Inflammatory macrophage treated with lipopolysaccharide for 4 hours (primary cell): Measurements from ENCODE around the gene TREM1.
"Not testable (repeated sequence)": the region's sequence is repeated elsewhere in the genome, so short reads cannot be mapped to it uniquely, and the experiment has no call there.

Experiments
- DNase-seq: peaks from one replicate; pipeline ENCODE4 v3.0.0-alpha.2; 2020

Gene TREM1

DNA sequence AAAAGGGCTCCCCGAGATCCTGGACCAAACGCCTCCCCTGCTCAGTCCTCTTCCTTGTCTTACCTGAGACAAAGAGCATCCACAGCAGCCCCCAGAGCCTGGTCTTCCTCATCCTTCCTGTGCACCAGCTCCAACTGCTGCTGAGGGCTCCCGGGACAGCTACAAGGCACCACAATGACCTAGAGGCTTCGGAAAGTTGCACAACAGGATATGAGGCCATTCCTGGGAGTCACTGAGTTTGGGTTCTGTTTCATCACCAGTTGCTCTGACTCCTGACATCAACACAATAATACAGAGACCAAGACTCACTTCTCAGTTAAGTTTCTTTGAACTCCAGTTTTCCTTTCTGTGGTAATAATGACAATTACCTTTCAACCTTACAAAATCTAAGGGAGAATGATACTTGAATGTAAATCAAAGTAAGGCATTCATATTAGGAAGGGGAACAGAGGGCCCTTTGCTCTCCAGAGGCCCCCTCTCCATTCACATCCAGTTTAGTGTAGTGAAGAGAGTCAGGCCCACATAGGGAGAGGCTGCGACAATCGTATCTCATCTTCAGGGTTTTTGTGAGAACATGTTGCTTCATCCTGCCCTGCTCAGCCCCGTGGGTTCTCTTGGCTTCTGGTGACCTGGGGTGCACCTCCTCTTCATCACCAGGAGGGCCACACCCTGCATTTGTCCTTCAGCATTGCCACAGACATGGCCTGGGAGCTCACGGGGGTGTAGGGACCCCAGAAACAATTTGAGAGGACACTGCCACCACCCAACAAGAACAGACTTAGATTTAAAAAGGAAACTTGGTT lies at the start of gene TREM1:
TREM1 (minus strand) TSS at position 139 of the 803 bp plus-strand sequence; CDS start at position 112, 27 bp downstream.
- peak; percentile 98 for DNase-seq

DNA sequence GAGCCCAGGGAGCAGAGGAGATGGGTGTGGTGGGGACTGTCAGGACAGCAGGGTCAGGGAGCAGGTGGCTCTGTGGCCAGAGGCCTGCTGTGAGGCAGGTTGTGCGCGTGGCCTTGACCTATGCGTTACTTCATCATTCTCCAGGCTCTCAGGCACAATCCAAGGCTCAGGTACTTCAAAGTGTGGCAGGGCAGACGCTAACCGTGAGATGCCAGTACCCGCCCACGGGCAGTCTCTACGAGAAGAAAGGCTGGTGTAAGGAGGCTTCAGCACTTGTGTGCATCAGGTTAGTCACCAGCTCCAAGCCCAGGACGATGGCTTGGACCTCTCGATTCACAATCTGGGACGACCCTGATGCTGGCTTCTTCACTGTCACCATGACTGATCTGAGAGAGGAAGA lies 49.5 kb upstream of the TREM1 start:
- DNase-seq: no peak

DNA sequence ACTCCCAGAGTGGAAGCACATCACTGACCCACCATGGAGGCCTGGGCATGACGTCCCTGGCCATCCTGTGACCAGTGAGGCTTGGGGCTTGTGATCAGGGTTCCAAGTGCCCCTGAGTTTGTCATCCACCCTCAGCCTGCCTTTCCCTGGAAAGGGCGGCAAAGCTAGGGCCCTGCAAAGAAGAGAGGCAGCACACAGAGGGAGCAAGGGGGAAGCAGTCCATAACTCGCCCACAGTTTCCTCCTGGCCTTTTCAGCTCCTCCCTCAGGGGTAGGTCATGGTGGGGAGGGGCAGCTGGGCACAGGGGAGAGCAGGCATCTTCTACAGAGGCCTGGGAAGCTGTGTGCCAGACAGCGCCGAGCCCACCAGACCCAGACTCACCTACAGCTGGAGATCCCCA lies 48.8 kb upstream of the TREM1 start, which contains the start of gene NCR2:
NCR2 (plus strand) TSS at position 313 of the 400 bp plus-strand sequence. CDS start 269 bp downstream, outside the sequence.
- DNase-seq: no peak

DNA sequence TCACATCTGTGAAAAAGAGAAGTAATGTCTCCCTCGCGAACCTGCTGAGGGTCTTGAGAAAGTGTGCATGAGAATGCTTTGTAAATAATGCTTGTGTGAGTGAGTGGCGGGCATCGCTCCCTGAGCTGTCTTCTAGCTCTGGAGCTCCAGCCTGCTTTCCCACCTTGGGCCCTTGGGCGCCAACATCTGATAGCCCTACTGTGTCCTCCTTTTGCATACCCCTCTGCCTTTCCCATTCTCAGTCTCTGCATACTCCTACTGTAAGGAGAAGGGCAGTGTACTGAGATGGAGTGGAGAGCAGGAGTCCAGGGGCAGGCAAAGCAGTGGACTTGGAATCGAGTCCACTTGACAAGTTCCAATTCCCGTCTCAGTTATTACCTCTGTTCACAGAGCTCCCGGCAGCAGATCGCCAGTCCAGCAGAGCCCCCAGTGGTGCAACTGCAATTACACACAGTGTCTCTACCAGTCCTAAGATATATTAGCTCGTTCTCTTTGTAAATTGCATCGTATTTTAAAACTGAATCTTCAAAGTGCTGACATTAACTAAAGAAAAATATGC lies 48.1 kb upstream of the TREM1 start:
- no peak for DNase-seq

DNA sequence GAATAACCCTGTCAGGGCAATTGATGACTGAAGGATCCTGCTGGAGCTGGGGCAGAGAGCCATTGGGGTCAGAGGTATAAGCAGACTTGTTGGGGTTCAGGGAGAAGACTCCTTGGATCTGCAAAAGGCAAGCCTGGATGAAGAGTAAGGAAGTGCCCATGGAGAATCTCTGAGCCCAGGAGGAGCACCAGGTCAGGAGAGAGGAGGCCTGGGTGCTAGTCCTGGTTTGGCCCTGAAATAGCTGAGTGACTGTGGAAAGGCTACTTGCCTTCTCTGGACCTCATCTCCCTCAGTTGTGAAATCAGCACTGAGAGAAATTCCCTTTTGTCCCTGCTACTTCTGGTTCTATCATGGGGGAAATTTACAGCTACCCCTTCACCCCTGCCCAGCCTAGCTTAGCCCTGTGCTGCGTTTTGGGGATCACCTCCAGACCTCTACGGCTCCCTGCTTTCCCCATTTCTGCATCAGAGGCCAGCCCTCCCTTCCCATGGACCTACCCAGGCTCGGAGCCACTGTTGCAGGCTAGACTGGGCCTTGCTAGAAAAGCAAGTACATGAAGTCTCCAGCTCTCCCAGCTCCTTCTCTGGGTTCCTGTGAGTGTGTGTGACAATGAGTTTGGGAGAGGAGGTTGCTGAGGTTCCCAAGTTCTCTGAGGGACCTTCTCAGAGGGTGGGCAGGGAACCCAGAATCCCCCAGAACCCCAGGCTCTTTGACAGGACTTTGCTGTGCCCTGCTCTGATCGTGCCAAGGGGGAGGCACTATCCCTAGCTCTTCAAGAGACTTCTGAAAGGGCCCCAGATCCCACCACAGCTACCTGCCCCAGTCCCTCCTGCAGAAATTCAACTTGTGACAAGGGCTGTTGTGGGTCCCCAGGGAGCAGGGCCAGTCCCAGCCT lies 46.6 kb upstream of the TREM1 start:
- DNase-seq: no peak

DNA sequence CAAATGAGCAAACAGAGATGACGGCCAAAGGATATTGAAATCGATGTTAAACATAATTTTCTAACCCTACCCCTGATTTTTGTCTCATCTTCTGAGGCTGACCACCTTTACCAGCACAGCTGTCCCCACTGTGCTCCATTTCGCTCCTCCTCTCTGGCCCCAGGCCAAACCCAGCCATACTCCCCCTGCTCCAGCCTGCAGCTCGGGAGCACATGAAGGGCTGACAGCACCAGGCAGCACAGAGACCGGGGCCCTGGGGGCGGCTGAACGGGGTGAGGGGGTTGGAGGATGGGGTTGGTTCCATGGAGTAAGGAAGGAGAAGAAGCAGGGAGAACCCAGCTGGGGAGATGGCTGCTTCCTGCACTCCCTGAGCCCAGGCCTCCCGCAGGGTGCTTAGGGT lies 45.8 kb upstream of the TREM1 start:
- DNase-seq: no peak

DNA sequence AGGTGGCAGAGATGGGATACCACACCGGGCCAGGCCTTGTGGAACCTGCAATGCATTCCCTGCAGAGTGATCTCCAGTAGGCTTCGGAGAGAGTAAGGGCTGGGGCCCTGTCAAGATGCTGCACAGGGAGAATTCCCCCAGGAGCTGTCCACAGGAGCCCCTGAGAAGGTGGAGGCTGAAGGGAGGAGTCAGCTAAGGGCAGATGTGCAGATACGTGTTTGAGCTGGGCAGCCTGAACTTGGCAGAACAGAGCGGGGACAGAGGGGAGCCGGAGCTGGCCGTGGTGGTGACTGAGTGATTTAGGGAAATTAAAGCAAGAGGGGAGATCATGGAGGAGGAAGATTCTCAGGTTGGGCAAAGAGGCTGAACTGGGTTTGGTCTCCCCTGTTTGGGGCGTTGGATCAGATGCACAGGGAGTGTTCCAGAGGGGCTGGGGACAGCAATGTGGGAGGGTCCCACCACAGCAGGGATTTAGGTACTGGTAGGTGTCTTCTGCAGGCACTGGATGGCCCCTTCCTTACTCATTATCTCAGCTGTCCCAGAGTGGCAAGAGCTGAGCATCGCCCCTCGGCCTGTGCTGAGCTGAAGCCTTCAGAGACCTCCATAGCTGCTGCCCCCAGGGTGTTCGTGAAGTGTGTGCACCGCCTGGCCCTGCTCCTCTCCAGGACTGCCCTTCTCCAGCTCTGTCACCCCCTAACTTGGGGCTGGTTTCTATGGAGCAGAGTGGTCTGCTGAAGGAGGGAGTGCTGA lies 45.1 kb upstream of the TREM1 start:
- DNase-seq: no peak

DNA sequence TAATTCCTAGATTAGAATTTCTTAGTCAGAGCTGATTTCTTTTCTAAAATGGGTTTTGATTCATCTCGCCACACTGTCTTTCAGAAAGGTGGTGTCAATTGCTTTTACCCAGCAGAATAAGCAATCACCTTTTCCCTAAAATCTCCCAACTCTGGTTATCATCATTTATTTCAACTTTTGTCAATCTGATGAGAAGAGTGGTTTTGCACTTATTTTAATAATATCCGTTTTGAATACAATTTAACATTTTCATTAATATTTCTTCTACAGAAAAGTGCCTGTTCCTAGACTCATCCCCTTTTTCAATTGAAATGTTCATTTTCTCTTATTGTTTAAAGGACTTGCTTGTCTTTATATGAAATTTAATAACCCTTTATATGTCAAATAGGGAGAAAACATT lies 40.7 kb upstream of the TREM1 start:
- DNase-seq: no peak

DNA sequence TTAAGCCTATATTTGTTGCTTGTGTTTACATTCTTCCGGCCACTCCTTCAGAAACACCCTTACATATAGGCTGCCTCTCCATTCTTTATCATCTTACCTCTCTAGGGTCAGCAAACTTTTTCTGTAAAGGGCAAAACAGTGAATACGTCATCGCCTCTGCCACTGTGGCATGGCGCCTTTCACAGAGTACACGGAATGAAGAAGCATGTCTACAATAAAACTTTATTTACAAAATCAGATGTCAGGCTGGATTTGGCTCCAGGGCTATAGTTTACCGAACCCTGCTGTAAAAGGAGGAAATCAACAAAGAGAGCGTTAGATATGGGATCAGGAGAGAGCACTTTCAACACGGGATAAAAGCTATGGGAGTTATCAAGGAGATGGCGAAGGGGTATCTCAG lies 39.6 kb upstream of the TREM1 start:
- DNase-seq: no peak

DNA sequence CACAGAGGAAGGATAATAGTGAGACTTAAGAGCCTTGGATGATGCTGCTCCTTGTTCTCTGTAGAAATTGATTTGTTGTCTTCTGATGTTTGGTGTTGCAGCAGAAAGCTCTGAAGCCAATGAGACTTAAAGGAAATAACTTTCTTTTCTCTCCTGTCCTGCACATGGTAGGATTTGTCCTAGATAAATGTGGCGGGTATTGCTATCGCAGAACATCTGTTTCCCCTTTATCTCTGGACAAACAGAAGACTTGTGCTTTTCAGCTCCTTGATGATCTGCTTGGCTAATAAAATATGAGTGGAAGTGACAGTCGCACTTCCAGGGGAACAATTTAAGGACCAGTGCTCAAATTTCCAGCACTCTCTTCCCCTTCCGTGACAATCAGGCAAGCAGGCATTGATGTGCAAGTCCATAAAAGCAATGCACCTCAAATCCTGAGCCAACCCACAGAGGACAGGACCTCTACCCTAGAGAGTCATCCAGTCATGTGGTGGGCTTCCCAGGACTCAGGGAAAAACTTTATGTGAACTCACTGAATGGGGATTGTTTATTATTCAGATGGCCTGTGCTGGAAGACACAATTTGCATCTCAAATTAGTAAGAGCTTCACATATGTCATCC lies 39.1 kb upstream of the TREM1 start:
- DNase-seq: no peak

DNA sequence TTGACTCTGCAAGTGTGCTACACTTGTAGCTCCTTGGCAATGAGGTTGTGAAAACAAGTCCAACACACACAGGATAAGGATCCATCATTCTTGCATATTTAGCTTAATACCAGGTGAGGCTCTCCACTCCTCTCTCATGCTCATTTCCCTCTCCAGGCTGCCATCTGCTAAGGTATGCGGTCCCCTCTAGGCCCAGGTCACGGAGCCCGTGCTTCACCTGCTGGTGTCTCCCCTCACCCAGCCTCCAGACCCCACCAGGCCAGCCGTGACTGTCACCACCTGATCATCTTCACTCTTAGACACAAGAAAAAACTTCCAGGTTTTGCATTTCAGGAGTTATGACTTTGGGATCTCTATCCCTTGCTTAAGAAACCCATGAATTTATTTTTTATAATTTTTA lies 34.7 kb upstream of the TREM1 start:
- DNase-seq: no peak

DNA sequence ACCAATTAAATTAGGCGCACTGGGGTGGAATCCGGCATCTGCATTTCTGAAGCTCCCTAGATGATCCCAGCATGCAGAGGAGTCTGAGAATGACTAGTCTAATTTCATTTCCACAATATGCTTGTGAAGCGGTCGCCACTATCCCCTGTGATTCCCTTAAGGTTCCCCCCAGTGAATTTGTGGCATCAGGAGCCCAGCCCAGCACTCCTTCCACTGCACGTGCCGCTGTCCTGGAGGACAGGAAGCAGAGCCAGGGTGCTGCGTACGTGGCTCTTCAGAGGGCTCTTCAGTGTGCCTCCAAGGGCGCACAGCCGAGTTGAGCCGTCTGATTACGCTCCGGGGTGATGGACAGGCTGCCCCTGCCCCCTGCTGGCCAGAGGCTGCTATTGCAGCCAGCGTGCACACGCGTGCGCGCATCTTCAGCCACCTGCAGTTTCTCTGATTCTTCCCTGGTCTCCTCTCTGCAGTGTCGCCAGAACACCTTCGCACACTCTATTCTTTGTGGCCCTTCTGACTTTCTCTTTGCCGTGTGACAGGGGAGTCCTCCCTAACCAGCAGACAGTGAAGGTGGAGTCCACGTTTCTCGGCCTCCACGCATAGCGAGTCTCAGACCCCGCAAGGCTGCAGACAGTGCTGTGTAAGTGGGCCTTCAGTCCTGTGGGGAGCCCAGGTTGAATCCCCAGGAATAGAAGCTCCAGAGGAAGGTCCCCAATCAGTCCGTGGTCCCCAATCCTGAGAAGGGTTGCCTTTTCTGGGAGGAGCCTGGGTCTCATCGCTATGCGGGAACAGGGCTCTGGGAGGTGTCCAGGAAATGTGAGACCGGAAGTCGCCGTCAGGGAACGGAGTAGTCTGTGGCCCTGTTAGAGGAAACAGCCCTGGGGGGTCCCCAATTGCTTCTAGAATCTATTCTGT lies 32.4 kb upstream of the TREM1 start:
- DNase-seq: peak; percentile 85

DNA sequence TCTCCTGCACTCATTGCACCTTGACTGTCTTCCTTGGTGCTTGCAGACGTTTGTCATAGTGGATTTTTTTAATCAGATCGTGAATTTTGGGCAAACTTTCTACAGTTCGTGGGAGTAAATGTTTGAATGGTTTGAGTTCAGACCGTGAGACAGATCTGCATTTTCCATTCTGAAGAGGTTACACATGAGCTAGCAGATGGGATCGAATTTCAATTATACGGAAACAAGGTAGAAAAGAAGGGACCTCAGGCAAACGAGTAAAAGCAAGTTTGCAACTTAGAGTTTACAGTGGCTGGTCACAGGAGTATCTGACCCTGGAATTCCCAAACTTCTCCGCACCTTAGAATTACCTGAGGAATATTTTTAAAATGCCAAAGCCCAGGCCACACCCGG lies 31.8 kb upstream of the TREM1 start:
- no peak for DNase-seq

DNA sequence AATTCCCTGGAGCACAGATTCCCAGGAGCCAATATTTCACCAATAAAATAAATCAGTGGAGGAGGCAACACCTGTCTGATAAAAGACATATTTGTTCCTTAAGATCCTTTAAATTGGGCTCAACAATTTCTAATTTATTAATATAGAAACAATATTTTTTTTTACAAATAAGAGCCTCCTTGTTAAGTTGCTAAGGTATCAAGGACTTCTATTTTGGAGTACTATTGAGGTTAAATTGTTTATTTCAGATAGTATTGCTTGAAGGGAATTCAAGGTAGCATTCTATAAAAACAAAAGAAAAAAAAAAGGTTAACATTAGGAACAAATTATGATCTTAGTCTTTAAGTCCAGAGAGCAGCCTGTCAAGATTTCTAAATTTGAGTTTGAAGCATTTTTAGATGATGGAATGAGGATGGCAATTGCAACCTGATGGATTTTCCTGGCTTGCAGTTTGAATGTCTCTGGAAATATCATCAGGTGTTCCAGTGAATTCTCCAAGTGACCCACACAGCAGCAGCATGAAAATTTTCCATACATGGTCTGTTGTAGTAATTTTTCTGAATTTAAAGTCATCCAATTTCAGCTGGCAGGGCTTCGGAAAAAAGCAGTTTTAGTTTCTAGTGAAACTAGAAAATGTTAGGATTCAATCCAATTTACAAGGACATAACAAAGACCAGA lies 29.6 kb upstream of the TREM1 start:
- DNase-seq: no peak

DNA sequence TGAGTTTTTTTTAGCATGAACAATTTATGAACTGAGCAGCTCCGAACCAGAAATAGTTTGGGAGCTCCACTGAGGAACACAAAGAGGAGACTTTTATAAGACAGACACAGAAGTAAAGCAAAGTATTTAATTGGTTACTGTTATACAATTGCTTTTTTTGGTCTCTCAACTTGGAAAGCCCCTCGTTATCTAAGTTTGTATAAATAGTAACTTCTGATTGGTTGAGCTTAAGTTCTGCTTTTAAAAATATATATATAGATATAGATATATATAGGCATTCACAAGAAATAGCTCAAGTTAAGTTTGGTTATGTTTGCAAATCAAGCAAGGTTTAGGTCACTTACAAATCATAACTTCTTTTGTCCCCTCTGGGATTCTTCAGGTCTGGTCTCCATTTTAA lies 28.7 kb upstream of the TREM1 start:
- DNase-seq: no peak

DNA sequence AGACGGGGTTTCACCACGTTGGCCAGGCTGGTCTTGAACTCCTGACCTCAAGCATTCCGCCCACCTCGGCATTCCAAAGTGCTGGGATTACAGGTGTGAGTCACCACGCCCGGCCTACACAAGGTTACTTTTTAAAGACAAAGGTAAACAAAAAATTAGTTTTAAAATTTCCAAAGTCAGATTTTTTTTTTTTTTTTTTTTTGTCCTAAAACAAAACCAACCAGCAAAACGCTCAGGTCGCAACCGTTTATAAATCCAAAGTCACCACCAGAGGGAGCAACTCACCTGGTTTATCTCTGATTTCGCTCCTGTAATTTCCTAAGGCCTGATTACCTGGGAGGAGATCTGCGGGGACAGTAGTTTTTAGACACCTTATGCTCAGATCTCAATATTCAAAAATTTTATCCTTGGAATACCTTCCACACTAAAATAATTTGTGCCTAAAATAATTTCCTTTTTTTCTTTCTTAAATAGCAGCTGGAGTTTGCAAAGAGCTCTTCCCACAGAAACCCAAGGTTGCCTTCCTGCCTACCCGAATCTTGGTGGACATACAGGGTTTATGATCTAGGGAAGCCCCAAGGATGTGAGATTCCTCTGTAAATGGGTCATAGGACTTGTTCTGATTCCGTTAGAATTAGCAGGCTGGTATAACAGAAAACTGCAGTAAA lies 19.8 kb upstream of the TREM1 start:
- peak; percentile 27 for DNase-seq

DNA sequence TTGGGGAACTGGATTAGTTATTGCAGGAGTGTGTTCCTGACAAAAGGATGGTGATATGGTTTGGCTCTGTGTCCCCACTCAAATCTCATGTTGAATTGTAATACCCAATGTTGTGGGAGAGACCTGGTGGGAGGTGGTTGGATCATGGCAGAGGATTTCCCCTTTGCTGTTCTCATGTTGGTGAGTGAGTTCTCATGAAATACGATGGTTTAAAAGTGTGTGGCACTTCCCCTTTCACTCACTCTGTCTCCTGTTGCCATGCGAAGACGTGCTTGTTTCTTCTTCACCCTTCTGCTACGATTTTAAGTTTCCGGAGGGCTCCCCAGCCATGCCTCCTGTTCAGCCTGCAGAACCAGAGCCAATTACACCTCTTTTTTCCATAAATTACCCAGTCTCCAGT lies 16.2 kb upstream of the TREM1 start:
- DNase-seq: peak; percentile 85

DNA sequence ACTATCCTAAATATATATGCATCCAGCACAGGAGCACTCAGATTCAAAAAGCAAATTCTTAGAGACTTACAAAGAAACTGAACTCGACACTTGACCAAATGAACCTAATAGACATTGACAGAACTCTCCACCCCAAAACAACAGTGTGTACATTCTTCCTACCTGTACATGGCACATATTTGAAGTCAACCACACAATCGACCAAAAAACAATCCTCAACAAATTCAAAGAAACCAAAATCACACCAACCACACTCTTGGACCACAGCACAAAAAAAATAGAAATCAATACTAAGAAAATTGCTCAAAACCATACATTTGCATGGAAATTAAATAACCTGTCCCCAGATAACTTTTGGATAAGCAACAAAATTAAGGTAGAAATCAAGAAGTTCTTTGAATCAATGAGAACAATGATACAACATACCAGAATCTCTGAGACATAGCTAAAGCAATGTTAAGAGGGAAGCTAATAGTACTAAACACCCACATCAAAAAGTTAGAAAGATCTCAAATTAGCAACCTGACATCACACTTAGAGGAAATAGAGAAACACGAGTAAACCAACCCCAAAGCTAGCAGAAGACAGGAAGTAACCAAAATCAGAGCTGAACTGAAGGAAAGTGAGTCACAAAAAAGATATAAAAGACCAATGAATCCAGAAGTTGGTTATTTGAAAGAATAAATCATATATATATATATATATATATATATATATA lies 12.5 kb upstream of the TREM1 start:
- peak; percentile 88 for DNase-seq

DNA sequence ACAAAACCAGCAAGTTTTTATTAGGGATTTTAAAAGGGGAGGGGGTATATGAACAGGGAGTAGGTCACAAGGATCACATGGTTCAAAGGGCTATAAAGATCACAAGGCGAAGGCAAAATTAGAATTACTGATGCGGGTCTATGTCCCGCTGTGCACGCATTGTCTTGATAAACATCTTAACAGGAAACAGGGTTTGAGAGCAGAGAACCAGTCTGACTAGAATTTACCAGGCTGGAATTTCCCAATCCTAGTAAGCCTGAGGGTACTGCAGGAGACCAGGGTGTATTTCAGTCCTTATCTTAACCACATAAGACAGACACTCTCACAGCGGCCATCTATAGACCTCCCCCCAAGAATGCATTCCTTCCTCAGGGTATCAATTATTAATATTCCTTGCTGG lies 10.8 kb upstream of the TREM1 start:
- not testable (repeated sequence) for DNase-seq
